ENCODE data around the gene CSTB. TPM values are rescaled to one million over a fixed set of nuclear protein-coding genes. Genes with fewer than 3 reads are reported as not detected.

CSTB gene
- total and polyA plus RNA-seq, 2 donors (not counting 3 experiments of a cell fraction or from before 2014, with no cell fraction given) = 65.8 to 83.7 TPM

- TF ChIP-seq MYC (IDR thresholded peaks at IDR 0.05; ENCODE audit: low read depth, low read length) (no peak), EZH2 (IDR thresholded peaks at IDR 0.05; ENCODE audit: borderline replicate concordance, low read depth, low read length, severe bottlenecking) (no peak), JUN (IDR thresholded peaks at IDR 0.05; ENCODE audit: borderline replicate concordance, insufficient read depth, insufficient read length, low read depth) (no peak), CTCF (IDR thresholded peaks at IDR 0.05; ENCODE audit: extremely low read depth in 1 of 2, insufficient read depth in 1 of 2, low read depth in 1 of 2, low read length in 2 of 2) (no peak), FOS (IDR thresholded peaks at IDR 0.05; ENCODE audit: borderline replicate concordance, insufficient read depth, low read length) (no peak), GATA2 (IDR thresholded peaks at IDR 0.05; ENCODE audit: insufficient read depth, insufficient read length, low read depth, low read length) (no peak), POLR2A (IDR thresholded peaks at IDR 0.05; ENCODE audit: low read depth, low read length) (no peak), MAX (IDR thresholded peaks at IDR 0.05; ENCODE audit: insufficient read depth, insufficient read length) (no peak), POLR2AphosphoS5 (IDR thresholded peaks at IDR 0.05; ENCODE audit: insufficient read depth, low read depth, low read length) (no peak)
- ChIA-PET CTCF (no interaction called here), POLR2A (no interaction called here)
- Histone ChIP-seq H3K36me3 (ENCODE audit: control insufficient read depth in 2 of 2, extremely low read depth in 1 of 2, insufficient read depth in 2 of 2, low read length in 2 of 2) (no peaks in the 10 kb centered on the region), H3K4me2 (ENCODE audit: insufficient read depth, low read length) (no peak overlapping the region), H3K79me2 (ENCODE audit: control insufficient read depth, insufficient read depth, low read length) (no peaks in the 10 kb centered on the region), H3K27me3 (ENCODE audit: control insufficient read depth in 2 of 2, insufficient read depth in 2 of 2, low read length in 2 of 2) (peaks cover 2% of the 10 kb centered on the region in 2 experiments), H3K4me3 (replicated peaks in 1 of 3; ENCODE audit: insufficient read depth in 1 of 3, low read depth in 1 of 3, low read length in 3 of 3) (no peak overlapping the region), H3K9me1 (replicated peaks; ENCODE audit: control insufficient read depth, extremely low read depth, insufficient read depth, low read length) (no peaks in the 10 kb centered on the region), H3K4me1 (ENCODE audit: control insufficient read depth, extremely low read depth, insufficient read depth, low read length) (no peaks in the 10 kb centered on the region), H3K9ac (replicated peaks; ENCODE audit: extremely low read depth, insufficient read depth, low read length) (no peak overlapping the region), H4K20me1 (replicated peaks; ENCODE audit: control insufficient read depth, extremely low read depth, insufficient read depth, low read length) (no peaks in the 10 kb centered on the region), H3K9me3 (replicated peaks; ENCODE audit: control insufficient read depth, insufficient read depth, low read length) (no peaks in the 10 kb centered on the region), H2AFZ (ENCODE audit: low read depth, low read length) (no peak overlapping the region), H3K27ac (ENCODE audit: insufficient read depth, low read depth, low read length) (no peak overlapping the region)
- BruUV-seq (replicated peaks) = no TSS peak
- no peak for FAIRE-seq
- dilution Hi-C loops (cut with MboI; ENCODE audit: extremely low pct_ligation_motif_present, low sequenced_read_pairs) (no loop called here), intact Hi-C loops (cut with micrococcal nuclease) (no loop called here)
- no peak for DNase-seq (ENCODE audit: low read depth, low spot score)
These were observed 7.1 kb upstream of the CSTB start for GRCh38 chr21:43783098-43783700.
